SK-N-SH treated with all-trans-retinoic acid at 6 μM for 48 hours (cell line): ENCODE data around the gene CGNL1.

ENCODE experiments used
- ATAC-seq: fragments of 200-7000 bp; cut with Tn5 transposase; 3 replicates; pipeline ENCODE4 v1.9.1; 2020; ENCODE audit warnings: mild to moderate bottlenecking, moderate library complexity
- ARNTL ChIP-seq: fragments of 450-650 bp; formaldehyde crosslinking; IDR thresholded peaks from 2 replicates; pipeline ENCODE4 v1.5.0; 2020; ENCODE audit warnings: low read depth, mild to moderate bottlenecking, moderate library complexity, borderline replicate concordance
- CSDC2 ChIP-seq: fragments of 250-450 bp; sonication (Bioruptor Pico); IDR thresholded peaks from 2 replicates; pipeline ENCODE4 v1.5.0; 2020; ENCODE audit warnings: mild to moderate bottlenecking, moderate library complexity
- ESRRG ChIP-seq: fragments of 250-450 bp; sonication (Bioruptor Pico); IDR thresholded peaks from 2 replicates; pipeline ENCODE4 v1.6.1; 2021; ENCODE audit warnings: mild to moderate bottlenecking
- ISL1 ChIP-seq: fragments of 250-450 bp; sonication (Bioruptor Pico); IDR thresholded peaks from 2 replicates; pipeline ENCODE4 v2.1.2; 2022; ENCODE audit warnings: mild to moderate bottlenecking, moderate library complexity
- OSR1 ChIP-seq: fragments of 250-450 bp; sonication (Bioruptor Pico); IDR thresholded peaks from 2 replicates; pipeline ENCODE4 v1.8.0; 2022; ENCODE audit warnings: moderate library complexity, mild to moderate bottlenecking, inconsistent platforms
- PPARA ChIP-seq: fragments of 250-450 bp; sonication (Bioruptor Pico); IDR thresholded peaks from 2 replicates; pipeline ENCODE4 v1.5.0; 2020; ENCODE audit warnings: mild to moderate bottlenecking, borderline replicate concordance
- RARB ChIP-seq: fragments of 250-450 bp; sonication (Bioruptor Pico); IDR thresholded peaks from 2 replicates; pipeline ENCODE4 v1.8.0; 2021; ENCODE audit warnings: mild to moderate bottlenecking, moderate library complexity
- SNAI2 ChIP-seq: fragments of 250-450 bp; sonication (Bioruptor Pico); IDR thresholded peaks from 2 replicates; pipeline ENCODE4 v1.5.0; 2020; ENCODE audit warnings: mild to moderate bottlenecking, moderate library complexity
- TCF4 ChIP-seq: fragments of 250-450 bp; sonication (Bioruptor Pico); IDR thresholded peaks from 2 replicates; pipeline ENCODE4 v1.8.0; 2021; ENCODE audit warnings: mild to moderate bottlenecking, moderate library complexity, borderline replicate concordance
- TOX ChIP-seq: fragments of 250-450 bp; sonication (Bioruptor Pico); IDR thresholded peaks from 2 replicates; pipeline ENCODE4 v1.8.0; 2021; ENCODE audit warnings: mild to moderate bottlenecking, moderate library complexity, borderline replicate concordance
- ZC3H10 ChIP-seq: fragments of 250-450 bp; sonication (Bioruptor Pico); IDR thresholded peaks from 2 replicates; pipeline ENCODE4 v1.5.1; 2021; ENCODE audit warnings: mild to moderate bottlenecking, moderate library complexity
- ZFP3 ChIP-seq: fragments of 250-450 bp; sonication (Bioruptor Pico); IDR thresholded peaks from 2 replicates; pipeline ENCODE4 v1.5.0; 2020; ENCODE audit warnings: mild to moderate bottlenecking, moderate library complexity
- ZFP30 ChIP-seq: fragments of 450-650 bp; formaldehyde crosslinking; IDR thresholded peaks from 2 replicates; pipeline ENCODE4 v1.5.0; 2022; ENCODE audit warnings: mild to moderate bottlenecking, moderate library complexity
- ZNF565 ChIP-seq: fragments of 450-650 bp; formaldehyde crosslinking; conservative IDR thresholded peaks from 2 replicates; pipeline ENCODE4 v1.5.0; 2020; ENCODE audit warnings: low read depth, mild to moderate bottlenecking, moderate library complexity
- ZNF8 ChIP-seq: fragments of 450-650 bp; formaldehyde crosslinking; IDR thresholded peaks from 2 replicates; pipeline ENCODE4 v1.5.0; 2020; ENCODE audit warnings: mild to moderate bottlenecking, moderate library complexity
- TF ChIP-seq, protein P1 (sequence below): fragments of 250-450 bp; sonication (Bioruptor Pico); IDR thresholded peaks from 2 replicates; pipeline ENCODE4 v1.5.0; 2020; ENCODE audit warnings: mild to moderate bottlenecking, moderate library complexity
- TF ChIP-seq, protein P2 (sequence below): fragments of 250-450 bp; sonication (Bioruptor Pico); IDR thresholded peaks from 2 replicates; pipeline ENCODE4 v1.5.1; 2020; ENCODE audit warnings: low read depth, mild to moderate bottlenecking, moderate library complexity
- TF ChIP-seq, protein P3 (sequence below): fragments of 250-450 bp; sonication (Bioruptor Pico); IDR thresholded peaks from 2 replicates; pipeline ENCODE4 v1.8.0; 2020; ENCODE audit warnings: mild to moderate bottlenecking, moderate library complexity, borderline replicate concordance
- TF ChIP-seq, protein P4 (sequence below): fragments of 250-450 bp; sonication (Bioruptor Pico); IDR thresholded peaks from 2 replicates; pipeline ENCODE4 v1.5.1; 2021; ENCODE audit warnings: mild to moderate bottlenecking, moderate library complexity

The CGNL1 gene

DNA sequence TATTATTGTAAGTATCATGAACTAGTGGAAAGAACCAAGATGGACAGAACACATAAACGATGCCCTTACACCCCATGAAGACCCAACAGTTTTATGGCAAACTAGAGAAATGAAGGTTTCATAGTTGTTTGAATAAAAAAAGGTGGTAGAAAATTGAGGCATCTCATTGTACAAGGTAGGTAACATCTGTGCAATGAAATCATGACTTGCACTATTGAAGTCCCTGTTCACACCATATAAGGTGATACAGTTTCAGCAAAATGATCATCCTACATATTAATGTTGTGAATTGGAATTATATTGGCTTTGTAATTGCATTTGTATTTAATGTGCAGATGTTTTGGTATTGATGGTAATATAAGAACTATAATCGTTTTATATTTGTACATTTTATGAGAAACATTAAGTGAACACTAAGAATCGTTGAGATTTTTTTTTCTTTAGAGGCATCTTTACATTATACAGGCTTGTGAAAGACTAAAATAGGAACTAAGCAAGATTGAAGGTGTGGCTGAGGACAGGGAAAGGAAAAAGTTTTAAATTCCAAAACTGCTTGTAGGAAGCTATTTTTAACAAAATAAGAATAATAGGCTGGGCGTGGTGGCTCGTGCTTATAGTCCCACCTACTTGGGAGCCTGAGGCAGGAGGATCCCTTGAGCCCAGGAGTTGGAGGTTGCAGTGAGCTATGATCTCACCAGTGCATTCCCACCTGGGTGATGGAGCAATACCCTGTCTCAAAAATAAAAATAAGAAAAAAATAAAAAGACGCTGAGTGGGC, 48.5 kb downstream of the CGNL1 start:
- ATAC-seq, result no peak
- TF ChIP-seq ZFP3 (CRISPR knock-in tag) (no peak), RARB (CRISPR knock-in tag) (no peak), ISL1 (CRISPR knock-in tag) (no peak)

DNA sequence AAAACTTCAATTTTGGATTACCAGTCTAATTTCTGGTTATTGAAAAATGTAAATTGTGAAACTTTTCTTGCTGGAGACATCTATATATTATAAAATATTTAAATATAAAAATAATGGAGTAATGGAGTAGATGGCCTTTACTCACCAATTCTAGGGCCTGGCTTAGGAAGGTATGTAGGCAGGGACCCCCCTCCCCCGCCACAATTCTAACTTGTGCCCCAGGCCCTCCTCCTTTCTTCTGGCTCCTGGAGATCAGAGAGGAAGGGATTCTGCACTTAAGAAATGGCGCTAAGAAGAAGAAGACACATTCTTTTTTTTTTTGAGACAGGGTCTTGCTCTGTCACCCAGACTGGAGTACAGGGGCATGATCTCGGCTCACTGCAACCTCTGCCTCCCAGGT, 49.5 kb downstream of the CGNL1 start:
- TF ChIP-seq ESRRG (CRISPR knock-in tag), result no peak
- no peak for TF ChIP-seq ISL1 (CRISPR knock-in tag)
- TF ChIP-seq ZFP3 (CRISPR knock-in tag), result no peak
- TF ChIP-seq, protein P1, sequence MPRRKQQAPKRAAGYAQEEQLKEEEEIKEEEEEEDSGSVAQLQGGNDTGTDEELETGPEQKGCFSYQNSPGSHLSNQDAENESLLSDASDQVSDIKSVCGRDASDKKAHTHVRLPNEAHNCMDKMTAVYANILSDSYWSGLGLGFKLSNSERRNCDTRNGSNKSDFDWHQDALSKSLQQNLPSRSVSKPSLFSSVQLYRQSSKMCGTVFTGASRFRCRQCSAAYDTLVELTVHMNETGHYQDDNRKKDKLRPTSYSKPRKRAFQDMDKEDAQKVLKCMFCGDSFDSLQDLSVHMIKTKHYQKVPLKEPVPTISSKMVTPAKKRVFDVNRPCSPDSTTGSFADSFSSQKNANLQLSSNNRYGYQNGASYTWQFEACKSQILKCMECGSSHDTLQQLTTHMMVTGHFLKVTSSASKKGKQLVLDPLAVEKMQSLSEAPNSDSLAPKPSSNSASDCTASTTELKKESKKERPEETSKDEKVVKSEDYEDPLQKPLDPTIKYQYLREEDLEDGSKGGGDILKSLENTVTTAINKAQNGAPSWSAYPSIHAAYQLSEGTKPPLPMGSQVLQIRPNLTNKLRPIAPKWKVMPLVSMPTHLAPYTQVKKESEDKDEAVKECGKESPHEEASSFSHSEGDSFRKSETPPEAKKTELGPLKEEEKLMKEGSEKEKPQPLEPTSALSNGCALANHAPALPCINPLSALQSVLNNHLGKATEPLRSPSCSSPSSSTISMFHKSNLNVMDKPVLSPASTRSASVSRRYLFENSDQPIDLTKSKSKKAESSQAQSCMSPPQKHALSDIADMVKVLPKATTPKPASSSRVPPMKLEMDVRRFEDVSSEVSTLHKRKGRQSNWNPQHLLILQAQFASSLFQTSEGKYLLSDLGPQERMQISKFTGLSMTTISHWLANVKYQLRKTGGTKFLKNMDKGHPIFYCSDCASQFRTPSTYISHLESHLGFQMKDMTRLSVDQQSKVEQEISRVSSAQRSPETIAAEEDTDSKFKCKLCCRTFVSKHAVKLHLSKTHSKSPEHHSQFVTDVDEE (CRISPR knock-in tag), result no peak
- TF ChIP-seq ZFP30 (CRISPR knock-in tag), result no peak
- TF ChIP-seq, protein P2, sequence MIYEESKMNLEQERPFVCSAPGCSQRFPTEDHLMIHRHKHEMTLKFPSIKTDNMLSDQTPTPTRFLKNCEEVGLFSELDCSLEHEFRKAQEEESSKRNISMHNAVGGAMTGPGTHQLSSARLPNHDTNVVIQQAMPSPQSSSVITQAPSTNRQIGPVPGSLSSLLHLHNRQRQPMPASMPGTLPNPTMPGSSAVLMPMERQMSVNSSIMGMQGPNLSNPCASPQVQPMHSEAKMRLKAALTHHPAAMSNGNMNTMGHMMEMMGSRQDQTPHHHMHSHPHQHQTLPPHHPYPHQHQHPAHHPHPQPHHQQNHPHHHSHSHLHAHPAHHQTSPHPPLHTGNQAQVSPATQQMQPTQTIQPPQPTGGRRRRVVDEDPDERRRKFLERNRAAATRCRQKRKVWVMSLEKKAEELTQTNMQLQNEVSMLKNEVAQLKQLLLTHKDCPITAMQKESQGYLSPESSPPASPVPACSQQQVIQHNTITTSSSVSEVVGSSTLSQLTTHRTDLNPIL, result no peak
- TF ChIP-seq OSR1, result no peak
- no peak for TF ChIP-seq TCF4 (CRISPR knock-in tag)
- no peak for TF ChIP-seq RARB (CRISPR knock-in tag)
- no peak for TF ChIP-seq PPARA
- TF ChIP-seq, protein P3, sequence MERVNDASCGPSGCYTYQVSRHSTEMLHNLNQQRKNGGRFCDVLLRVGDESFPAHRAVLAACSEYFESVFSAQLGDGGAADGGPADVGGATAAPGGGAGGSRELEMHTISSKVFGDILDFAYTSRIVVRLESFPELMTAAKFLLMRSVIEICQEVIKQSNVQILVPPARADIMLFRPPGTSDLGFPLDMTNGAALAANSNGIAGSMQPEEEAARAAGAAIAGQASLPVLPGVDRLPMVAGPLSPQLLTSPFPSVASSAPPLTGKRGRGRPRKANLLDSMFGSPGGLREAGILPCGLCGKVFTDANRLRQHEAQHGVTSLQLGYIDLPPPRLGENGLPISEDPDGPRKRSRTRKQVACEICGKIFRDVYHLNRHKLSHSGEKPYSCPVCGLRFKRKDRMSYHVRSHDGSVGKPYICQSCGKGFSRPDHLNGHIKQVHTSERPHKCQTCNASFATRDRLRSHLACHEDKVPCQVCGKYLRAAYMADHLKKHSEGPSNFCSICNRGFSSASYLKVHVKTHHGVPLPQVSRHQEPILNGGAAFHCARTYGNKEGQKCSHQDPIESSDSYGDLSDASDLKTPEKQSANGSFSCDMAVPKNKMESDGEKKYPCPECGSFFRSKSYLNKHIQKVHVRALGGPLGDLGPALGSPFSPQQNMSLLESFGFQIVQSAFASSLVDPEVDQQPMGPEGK (CRISPR knock-in tag), result no peak
- no peak for TF ChIP-seq SNAI2 (CRISPR knock-in tag)
- no peak for TF ChIP-seq ARNTL
- no peak for TF ChIP-seq TOX (CRISPR knock-in tag)
- no peak for TF ChIP-seq ZC3H10
- no peak for TF ChIP-seq ZNF8 (CRISPR knock-in tag)
- no peak for ATAC-seq

DNA sequence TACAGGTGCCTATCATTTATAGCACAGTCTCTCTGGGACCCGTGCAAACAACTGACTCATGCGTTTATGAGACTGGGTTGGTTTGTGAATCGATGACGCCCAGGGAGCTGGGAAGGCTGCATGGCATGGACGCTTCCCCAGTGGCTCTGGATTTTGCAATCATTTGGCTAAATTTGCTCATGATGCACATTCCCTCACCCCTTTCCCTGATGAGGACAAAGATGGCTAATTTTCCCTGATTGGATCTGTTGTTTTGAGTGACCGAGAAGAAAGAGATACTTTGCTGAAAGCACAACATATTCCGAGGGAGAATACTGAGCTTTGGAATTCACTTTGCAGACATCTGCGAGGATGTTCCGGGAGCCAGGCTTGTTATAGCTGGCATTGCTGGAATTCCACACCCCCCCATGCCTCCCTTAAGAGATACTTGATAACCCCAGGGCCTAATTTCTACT, 51.1 kb downstream of the CGNL1 start:
- TF ChIP-seq ISL1 (CRISPR knock-in tag) (peak; percentile 46), OSR1 (no peak), ARNTL (no peak), SNAI2 (CRISPR knock-in tag) (no peak), TOX (CRISPR knock-in tag) (no peak)
- TF ChIP-seq, protein P4, sequence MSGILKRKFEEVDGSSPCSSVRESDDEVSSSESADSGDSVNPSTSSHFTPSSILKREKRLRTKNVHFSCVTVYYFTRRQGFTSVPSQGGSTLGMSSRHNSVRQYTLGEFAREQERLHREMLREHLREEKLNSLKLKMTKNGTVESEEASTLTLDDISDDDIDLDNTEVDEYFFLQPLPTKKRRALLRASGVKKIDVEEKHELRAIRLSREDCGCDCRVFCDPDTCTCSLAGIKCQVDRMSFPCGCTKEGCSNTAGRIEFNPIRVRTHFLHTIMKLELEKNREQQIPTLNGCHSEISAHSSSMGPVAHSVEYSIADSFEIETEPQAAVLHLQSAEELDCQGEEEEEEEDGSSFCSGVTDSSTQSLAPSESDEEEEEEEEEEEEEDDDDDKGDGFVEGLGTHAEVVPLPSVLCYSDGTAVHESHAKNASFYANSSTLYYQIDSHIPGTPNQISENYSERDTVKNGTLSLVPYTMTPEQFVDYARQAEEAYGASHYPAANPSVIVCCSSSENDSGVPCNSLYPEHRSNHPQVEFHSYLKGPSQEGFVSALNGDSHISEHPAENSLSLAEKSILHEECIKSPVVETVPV (CRISPR knock-in tag), result no peak
- TF ChIP-seq, protein P2, result no peak
- peak; percentile 69 for ATAC-seq

DNA sequence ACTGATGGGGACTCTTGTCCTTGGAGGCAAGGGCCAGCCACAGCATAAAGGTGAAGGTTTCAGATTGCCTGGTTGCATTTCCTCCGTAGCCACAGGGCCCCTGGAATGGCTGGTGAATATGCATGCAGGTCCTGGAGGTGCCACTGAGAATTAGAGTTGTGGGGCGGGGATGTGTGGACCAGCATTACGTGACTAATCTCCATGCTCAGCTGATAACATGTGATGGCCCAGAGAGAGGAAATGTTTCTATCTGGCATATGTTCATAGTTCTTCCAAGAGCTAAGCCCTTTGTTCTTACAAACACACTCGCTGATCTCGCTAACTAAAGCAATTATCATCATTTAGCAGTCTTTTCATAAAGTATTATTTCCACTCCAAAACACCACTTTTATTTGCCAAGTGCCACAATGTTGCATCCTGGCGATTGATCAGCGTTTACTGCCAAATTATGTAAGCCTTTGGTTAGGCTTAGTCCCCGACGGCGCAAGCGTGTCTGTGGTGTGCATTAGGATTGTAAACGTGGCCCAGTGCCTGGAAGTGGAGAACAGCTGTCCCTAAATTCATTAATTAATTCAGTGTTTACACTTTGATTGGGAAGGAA, 55.9 kb downstream of the CGNL1 start:
- TF ChIP-seq ZFP30 (CRISPR knock-in tag) (no peak), ZNF8 (CRISPR knock-in tag) (no peak), TCF4 (CRISPR knock-in tag) (no peak), ZNF565 (CRISPR knock-in tag) (no peak), CSDC2 (CRISPR knock-in tag) (no peak), OSR1 (no peak)
- no peak for ATAC-seq
